Gastroesophageal sphincter (tissue), 4 donors: ENCODE measurements around the gene SPINDOC. TPM values are rescaled to one million over a fixed set of nuclear protein-coding genes. Genes with fewer than 3 reads are reported as not detected.

Source experiments
- ATAC-seq: fragments of 150-250 bp; one replicate; pipeline ENCODE4 v1.9.1; 2016; ENCODE audit warnings: mild to moderate bottlenecking, moderate library complexity
- H3K27ac ChIP-seq, 4 donors: fragments of 200-600 bp; sonication (generic) in 3 of 4; 1 replicate in 3 of 4; 2 replicates in 1 of 4; pipeline ENCODE4 v1.5.1; 2016 to 2019
- H3K27me3 ChIP-seq: fragments of 200-600 bp; sonication (generic); one replicate; pipeline ENCODE4 v1.5.1; 2019
- H3K36me3 ChIP-seq, 2 donors: fragments of 200-600 bp; sonication (generic); one replicate each; pipeline ENCODE4 v1.5.1; 2019; ENCODE audit warnings: control low read depth in 1 of 2
- H3K4me1 ChIP-seq, 3 donors: fragments of 200-600 bp; sonication (generic); 1 replicate in 2 of 3; 2 replicates in 1 of 3; pipeline ENCODE4 v1.5.1; 2016 to 2019; ENCODE audit warnings: control low read depth in 2 of 3
- H3K4me3 ChIP-seq, 2 donors: fragments of 200-600 bp; sonication (generic); one replicate each; pipeline ENCODE4 v1.5.1; 2019; ENCODE audit warnings: mild to moderate bottlenecking in 1 of 2, moderate library complexity in 1 of 2
- H3K9me3 ChIP-seq, 3 donors: fragments of 200-600 bp; sonication (generic); one replicate each; pipeline ENCODE4 v1.5.1; 2017 to 2019; ENCODE audit warnings: control low read depth in 2 of 3
- EP300 ChIP-seq: sonication (generic); formaldehyde crosslinking; IDR thresholded peaks from one replicate; pipeline ENCODE4 v1.6.1; 2017; ENCODE audit warnings: antibody characterized with exemption, mild to moderate bottlenecking
- POLR2A ChIP-seq, 2 donors: fragments of 450-650 bp; IDR thresholded peaks; one replicate each; pipeline ENCODE4 v1.6.1; 2017; ENCODE audit warnings: antibody characterized with exemption in 2 of 2, mild to moderate bottlenecking in 2 of 2, moderate library complexity in 1 of 2
- POLR2AphosphoS5 ChIP-seq: sonication (generic); formaldehyde crosslinking; IDR thresholded peaks from one replicate; pipeline ENCODE4 v1.6.1; 2017; ENCODE audit warnings: antibody characterized with exemption
- WGBS, 2 donors: methylation state at CpG; one replicate each; pipeline ENCODE4 v1.1.5; 2018; ENCODE audit warnings: low coverage in 1 of 2; 5-methylcytosine and 5-hydroxymethylcytosine counted together
- total RNA-seq, 4 donors: library from RNA; depleted of rRNA; stranded (reverse); fragments of >200 nt; gene quantifications; one replicate each; pipeline ENCODE4 v1.1.0, GENCODE V29; 2016
- TF ChIP-seq, protein P1 (sequence below), 4 experiments: fragments of 200-600 bp in 2 of 4; fragments of 450-650 bp in 2 of 4; sonication (generic) in 1 of 4; IDR thresholded peaks; one replicate each; pipeline ENCODE4 v1.5.1; 2017 to 2019; ENCODE audit warnings: antibody characterized with exemption in 4 of 4, mild to moderate bottlenecking in 2 of 4, moderate library complexity in 2 of 4

The SPINDOC gene
- total RNA-seq, 4 donors from 2014 or later: 14.3 to 18.6 (median 15.5) TPM

DNA sequence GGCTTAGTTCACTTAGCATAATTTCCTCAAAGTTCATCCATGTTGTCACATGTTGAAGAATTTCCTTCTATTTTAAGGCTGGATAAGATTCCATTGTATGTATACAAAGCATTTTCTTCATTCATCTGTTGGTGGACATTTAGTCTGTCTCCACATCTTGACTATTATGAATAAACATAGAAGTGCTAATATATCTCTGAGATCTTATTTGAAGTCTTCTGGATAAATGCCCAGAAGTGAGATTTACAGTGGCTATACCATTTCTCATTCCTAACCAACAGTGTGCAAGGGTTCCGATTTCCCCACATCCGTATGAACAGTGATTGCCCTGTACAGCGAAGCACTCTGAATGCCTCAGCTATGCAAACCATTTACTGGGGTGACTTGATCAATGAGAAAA is 38.1 kb upstream of the SPINDOC start:
- Histone ChIP-seq H3K9me3 (no peaks in the 10 kb centered on the region), H3K27ac (no peak overlapping the region), H3K27me3 (no peaks in the 10 kb centered on the region), H3K36me3 (no peaks in the 10 kb centered on the region), H3K4me3 (no peak overlapping the region), H3K4me1 (peaks cover 0 to 4% (median 0%) of the 10 kb centered on the region in 3 donors)
- no peak for ATAC-seq
- WGBS, 2 donors: 30 to 66% methylated on average over 3 of the region's 3 CpGs
- TF ChIP-seq EP300 (no peak), POLR2A (IDR thresholded peaks at IDR 0.05) (no peak), POLR2AphosphoS5 (no peak)
- TF ChIP-seq, protein P1, sequence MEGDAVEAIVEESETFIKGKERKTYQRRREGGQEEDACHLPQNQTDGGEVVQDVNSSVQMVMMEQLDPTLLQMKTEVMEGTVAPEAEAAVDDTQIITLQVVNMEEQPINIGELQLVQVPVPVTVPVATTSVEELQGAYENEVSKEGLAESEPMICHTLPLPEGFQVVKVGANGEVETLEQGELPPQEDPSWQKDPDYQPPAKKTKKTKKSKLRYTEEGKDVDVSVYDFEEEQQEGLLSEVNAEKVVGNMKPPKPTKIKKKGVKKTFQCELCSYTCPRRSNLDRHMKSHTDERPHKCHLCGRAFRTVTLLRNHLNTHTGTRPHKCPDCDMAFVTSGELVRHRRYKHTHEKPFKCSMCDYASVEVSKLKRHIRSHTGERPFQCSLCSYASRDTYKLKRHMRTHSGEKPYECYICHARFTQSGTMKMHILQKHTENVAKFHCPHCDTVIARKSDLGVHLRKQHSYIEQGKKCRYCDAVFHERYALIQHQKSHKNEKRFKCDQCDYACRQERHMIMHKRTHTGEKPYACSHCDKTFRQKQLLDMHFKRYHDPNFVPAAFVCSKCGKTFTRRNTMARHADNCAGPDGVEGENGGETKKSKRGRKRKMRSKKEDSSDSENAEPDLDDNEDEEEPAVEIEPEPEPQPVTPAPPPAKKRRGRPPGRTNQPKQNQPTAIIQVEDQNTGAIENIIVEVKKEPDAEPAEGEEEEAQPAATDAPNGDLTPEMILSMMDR (IDR thresholded peaks at IDR 0.05): no peak

DNA sequence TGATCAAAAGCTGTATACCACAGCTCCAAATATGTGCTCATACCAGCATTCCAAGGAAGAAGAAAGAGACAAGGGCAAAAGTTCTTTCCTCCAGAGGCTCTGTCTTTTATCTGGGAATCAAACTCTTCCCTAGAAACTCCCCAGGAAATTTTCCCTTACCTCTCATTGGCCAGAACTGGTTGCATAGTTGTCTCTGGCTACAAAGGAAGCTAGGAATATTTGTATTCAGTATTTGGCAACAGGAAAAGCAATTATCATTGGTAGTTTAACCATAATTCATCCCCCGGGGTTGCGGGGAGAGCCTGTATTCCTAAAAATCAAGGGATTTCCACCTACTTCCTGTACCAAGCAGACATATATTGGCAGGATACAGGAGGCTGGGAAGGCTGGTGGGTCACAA is 34.2 kb upstream of the SPINDOC start:
- Histone ChIP-seq H3K9me3 (no peaks in the 10 kb centered on the region), H3K36me3 (no peaks in the 10 kb centered on the region), H3K27me3 (no peaks in the 10 kb centered on the region), H3K4me3 (no peak overlapping the region), H3K4me1 (no peaks in the 10 kb centered on the region), H3K27ac (no peak overlapping the region)
- ATAC-seq: no peak
- TF ChIP-seq POLR2A (IDR thresholded peaks at IDR 0.05) (no peak), POLR2AphosphoS5 (no peak), EP300 (no peak)
- TF ChIP-seq, protein P1 (IDR thresholded peaks at IDR 0.05): no peak
- 80% methylated on average over 2 of the region's 2 CpGs; no CpG with 5 or more reads in 1 of the 2 donors for WGBS, 2 donors

DNA sequence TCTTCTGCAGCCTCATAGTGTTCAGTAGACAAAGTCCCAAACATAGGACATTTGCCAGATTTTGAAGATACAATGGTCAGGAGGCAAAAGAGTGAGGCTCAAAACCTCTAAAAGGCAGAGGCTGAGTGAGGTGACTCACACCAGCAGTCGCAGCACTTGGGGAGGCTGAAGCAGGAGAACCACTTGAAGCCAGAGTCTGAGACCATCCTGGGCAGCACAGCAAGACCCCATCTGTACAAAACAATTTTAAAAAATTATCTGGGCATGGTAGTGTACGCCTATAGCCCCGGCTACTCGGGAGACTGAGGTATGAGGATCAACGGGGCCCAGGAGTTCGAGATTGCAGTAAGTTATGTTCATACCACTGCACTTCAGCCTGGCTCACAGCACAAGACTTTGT is 30.5 kb upstream of the SPINDOC start:
- Histone ChIP-seq H3K9me3 (no peaks in the 10 kb centered on the region), H3K36me3 (no peaks in the 10 kb centered on the region), H3K27me3 (no peaks in the 10 kb centered on the region), H3K4me1 (no peaks in the 10 kb centered on the region), H3K4me3 (no peak overlapping the region), H3K27ac (no peak overlapping the region)
- no peak for ATAC-seq
- TF ChIP-seq POLR2A (IDR thresholded peaks at IDR 0.05) (no peak), POLR2AphosphoS5 (no peak), EP300 (no peak)
- TF ChIP-seq, protein P1 (IDR thresholded peaks at IDR 0.05): no peak
- WGBS, 2 donors: 91 to 100% methylated on average over 3 to 4 of the region's 6 CpGs

DNA sequence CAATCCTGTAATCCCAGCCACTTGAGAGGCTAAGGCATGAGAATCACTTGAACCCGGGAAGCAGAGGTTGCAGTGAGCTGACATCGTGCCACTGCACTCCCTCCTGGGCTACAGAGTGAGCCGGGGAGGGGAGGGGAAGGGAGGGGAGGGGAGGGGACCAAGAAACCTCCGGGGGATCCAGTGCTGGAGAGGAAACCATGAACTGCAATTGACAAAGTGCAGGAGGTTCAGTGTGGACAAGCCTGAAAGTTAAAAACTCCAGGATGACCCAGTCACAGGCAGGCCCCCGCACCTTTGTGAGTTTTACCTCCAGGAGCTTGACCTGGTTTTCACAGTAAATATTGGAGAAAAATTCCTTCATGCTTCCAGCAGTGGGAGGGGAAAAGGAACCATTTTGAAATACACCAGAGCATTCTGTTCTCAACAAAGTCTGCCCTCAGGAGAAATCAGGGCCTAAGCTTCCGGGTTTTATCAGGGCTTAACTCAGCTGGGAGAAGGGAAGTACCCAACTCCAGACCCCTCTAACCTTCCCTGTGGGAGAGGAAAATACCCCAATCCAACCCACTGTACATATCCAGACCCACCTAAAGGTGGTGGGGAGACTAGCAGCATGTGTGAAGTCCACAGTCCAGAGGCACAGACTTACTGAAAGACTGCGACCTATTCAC is 29.2 kb upstream of the SPINDOC start:
- WGBS, 2 donors: 42 to 55% methylated on average over 4 to 5 of the region's 7 CpGs
- Histone ChIP-seq H3K4me1 (no peaks in the 10 kb centered on the region), H3K4me3 (no peak overlapping the region), H3K36me3 (no peaks in the 10 kb centered on the region), H3K9me3 (no peaks in the 10 kb centered on the region), H3K27ac (no peak overlapping the region), H3K27me3 (no peaks in the 10 kb centered on the region)
- no peak for ATAC-seq
- TF ChIP-seq POLR2AphosphoS5 (no peak), EP300 (no peak), POLR2A (IDR thresholded peaks at IDR 0.05) (no peak)
- TF ChIP-seq, protein P1 (IDR thresholded peaks at IDR 0.05): no peak

DNA sequence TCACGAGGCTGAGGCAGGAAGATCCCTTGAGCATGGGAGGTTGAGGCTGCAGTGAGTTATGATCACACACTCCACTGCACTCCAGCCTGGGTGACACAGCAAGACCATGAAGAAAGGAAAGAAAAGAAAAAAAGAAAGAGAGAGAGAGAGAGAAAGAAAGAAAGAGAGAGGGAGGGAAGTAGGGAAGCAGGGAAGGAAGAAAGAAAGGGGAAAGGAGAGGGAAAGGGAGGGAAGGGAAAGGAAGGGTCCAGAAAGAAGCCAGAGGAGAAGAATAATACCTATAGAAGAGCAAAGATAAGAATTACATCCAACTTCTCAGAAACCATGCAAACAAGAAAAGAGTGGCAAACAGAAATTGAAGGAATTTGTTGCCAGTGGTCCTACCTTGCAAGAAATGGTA is 27.4 kb upstream of the SPINDOC start:
- H3K4me1 ChIP-seq: no peaks in the 10 kb centered on the region
- no peak overlapping the region for H3K4me3 ChIP-seq
- no peak for ATAC-seq
- H3K27ac ChIP-seq: no peak overlapping the region
- H3K9me3 ChIP-seq: no peaks in the 10 kb centered on the region
- 73% methylated on average over 1 of the region's 1 CpG; no CpG with 5 or more reads in 1 of the 2 donors for WGBS, 2 donors
- no peaks in the 10 kb centered on the region for H3K36me3 ChIP-seq
- TF ChIP-seq POLR2AphosphoS5 (no peak), EP300 (no peak)
- TF ChIP-seq, protein P1 (IDR thresholded peaks at IDR 0.05): no peak
- no peaks in the 10 kb centered on the region for H3K27me3 ChIP-seq
